ENCODE results near the gene SLC15A5. TPM values are rescaled to one million over a fixed set of nuclear protein-coding genes. Genes with fewer than 3 reads are reported as not detected.

Gene SLC15A5
- total and polyA plus RNA-seq, 2 of the 8 experiments (the other 6 are each of a cell fraction or from before 2014, with no cell fraction given) = not detected

DNA sequence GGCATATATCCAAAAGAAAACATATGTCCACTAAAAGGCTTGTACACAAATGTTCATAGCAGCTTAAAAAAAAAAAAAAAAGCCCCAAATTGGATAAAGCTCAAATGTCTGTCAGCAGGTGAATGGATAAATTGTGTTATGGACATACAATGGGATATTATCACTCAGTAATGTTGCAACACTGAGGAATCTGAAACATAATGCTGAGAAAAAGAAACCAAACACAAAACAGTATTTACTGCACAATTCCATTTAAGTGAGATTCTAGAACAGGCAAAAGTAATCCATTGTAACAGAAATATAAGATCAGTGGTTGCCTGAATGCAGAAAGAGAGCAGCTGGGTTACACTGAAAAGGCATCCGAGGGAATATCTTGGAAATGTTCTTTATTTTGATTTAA lies 117.9 kb downstream of the SLC15A5 start:
- H2BK15ac ChIP-seq (ENCODE audit: low read length) = no peak overlapping the region
- H2AFZ ChIP-seq (ENCODE audit: low read length) = no peak overlapping the region
- H3K18ac ChIP-seq (ENCODE audit: extremely low read depth, low read length) = no peak overlapping the region
- H3K36me3 ChIP-seq (ENCODE audit: control insufficient read depth in 2 of 4, insufficient read depth in 4 of 4, low read length in 3 of 4) = no peaks in the 10 kb centered on the region
- H3K23me2 ChIP-seq (ENCODE audit: low read depth, low read length) = no peaks in the 10 kb centered on the region
- H3K4me1 ChIP-seq (replicated peaks in 1 of 4; ENCODE audit: control insufficient read depth in 3 of 4, insufficient read depth in 4 of 4, low read length in 3 of 4) = no peaks in the 10 kb centered on the region
- no peak overlapping the region for H2BK20ac ChIP-seq (ENCODE audit: low read length)
- H3K9ac ChIP-seq (replicated peaks in 1 of 4; ENCODE audit: extremely low read depth in 1 of 4, low read depth in 3 of 4, low read length in 3 of 4) = no peak overlapping the region
- H3K9me3 ChIP-seq (ENCODE audit: insufficient read depth in 2 of 2, low read depth in 1 of 2, low read length in 1 of 2) = no peaks in the 10 kb centered on the region
- ChIA-PET POLR2A (ENCODE audit: partially characterized antibody) (no interaction called here), CTCF (ENCODE audit: partially characterized antibody) (interaction anchor here (1.1 kb wide), 1 partner anchor 207 kb away, joined by 3 read pairs; no protein-coding TSS in a partner anchor)
- H2BK5ac ChIP-seq (ENCODE audit: low read depth, low read length) = no peak overlapping the region
- H4K20me1 ChIP-seq (replicated peaks in 1 of 2; ENCODE audit: control insufficient read depth in 1 of 2, insufficient read depth in 2 of 2, low read length in 2 of 2) = no peaks in the 10 kb centered on the region
- H2AK5ac ChIP-seq (ENCODE audit: low read depth, low read length) = no peak overlapping the region
- H3K4me2 ChIP-seq (ENCODE audit: insufficient read depth in 1 of 2, low read depth in 2 of 2, low read length in 2 of 2) = no peak overlapping the region
- no peak overlapping the region for H4K5ac ChIP-seq (ENCODE audit: insufficient read length, low read depth, low read length)
- H3K27ac ChIP-seq (ENCODE audit: low read depth, low read length) = no peak overlapping the region
- no peak overlapping the region for H3K14ac ChIP-seq (ENCODE audit: insufficient read length)
- H3K27me3 ChIP-seq (replicated peaks in 1 of 4; ENCODE audit: control insufficient read depth in 3 of 4, extremely low read depth in 1 of 4, insufficient read depth in 3 of 4, low read length in 3 of 4) = no peaks in the 10 kb centered on the region
- no peak for DNase-seq (ENCODE audit: low read depth in 1 of 2, low spot score in 2 of 2)
- no peak overlapping the region for H2BK12ac ChIP-seq (ENCODE audit: low read depth, low read length)
- FAIRE-seq = no peak
- no peak overlapping the region for H2BK120ac ChIP-seq (replicated peaks; ENCODE audit: low read depth, low read length)
- no peak overlapping the region for H3K23ac ChIP-seq (ENCODE audit: insufficient read length)
- no peak overlapping the region for H4K8ac ChIP-seq (ENCODE audit: extremely low read depth, insufficient read depth, low read length)
- H4K91ac ChIP-seq (replicated peaks; ENCODE audit: insufficient read length, low read length) = no peak overlapping the region
- H3K56ac ChIP-seq (replicated peaks; ENCODE audit: insufficient read length, low read depth, low read length) = no peak overlapping the region
- H3K4ac ChIP-seq (replicated peaks; ENCODE audit: insufficient read length, low read depth, low read length) = no peak overlapping the region
- H3K79me1 ChIP-seq (ENCODE audit: low read depth, low read length) = no peaks in the 10 kb centered on the region
- no peaks in the 10 kb centered on the region for H3K79me2 ChIP-seq (ENCODE audit: control insufficient read depth in 1 of 2, insufficient read depth in 2 of 2, low read length in 2 of 2)
- no peak overlapping the region for H3K4me3 ChIP-seq (ENCODE audit: extremely low read depth in 1 of 4, insufficient read depth in 2 of 4, low read depth in 3 of 4, low read length in 4 of 4)
- 85% methylated on average over 1 of the region's 1 CpG; no CpG with 5 or more reads in 1 of the 2 experiments for WGBS, 2 experiments (ENCODE audit: extremely low coverage in 1 of 2, insufficient coverage in 1 of 2, insufficient read length in 1 of 2, insufficient replicate concordance in 2 of 2, low coverage in 1 of 2, low lambda C conversion rate in 2 of 2, missing lambda C conversion rate in 1 of 2)

Data from H1 (cell line).